NCI-H226 (cell line): ENCODE results near the gene SLFN13.
"Not testable (repeated sequence)": the region's sequence is repeated elsewhere in the genome, so short reads cannot be mapped to it uniquely, and the experiment has no call there.

Experiments
- DNase-seq: peaks from one replicate; pipeline ENCODE4 v3.0.0-alpha.2; 2015

SLFN13 gene, protein sequence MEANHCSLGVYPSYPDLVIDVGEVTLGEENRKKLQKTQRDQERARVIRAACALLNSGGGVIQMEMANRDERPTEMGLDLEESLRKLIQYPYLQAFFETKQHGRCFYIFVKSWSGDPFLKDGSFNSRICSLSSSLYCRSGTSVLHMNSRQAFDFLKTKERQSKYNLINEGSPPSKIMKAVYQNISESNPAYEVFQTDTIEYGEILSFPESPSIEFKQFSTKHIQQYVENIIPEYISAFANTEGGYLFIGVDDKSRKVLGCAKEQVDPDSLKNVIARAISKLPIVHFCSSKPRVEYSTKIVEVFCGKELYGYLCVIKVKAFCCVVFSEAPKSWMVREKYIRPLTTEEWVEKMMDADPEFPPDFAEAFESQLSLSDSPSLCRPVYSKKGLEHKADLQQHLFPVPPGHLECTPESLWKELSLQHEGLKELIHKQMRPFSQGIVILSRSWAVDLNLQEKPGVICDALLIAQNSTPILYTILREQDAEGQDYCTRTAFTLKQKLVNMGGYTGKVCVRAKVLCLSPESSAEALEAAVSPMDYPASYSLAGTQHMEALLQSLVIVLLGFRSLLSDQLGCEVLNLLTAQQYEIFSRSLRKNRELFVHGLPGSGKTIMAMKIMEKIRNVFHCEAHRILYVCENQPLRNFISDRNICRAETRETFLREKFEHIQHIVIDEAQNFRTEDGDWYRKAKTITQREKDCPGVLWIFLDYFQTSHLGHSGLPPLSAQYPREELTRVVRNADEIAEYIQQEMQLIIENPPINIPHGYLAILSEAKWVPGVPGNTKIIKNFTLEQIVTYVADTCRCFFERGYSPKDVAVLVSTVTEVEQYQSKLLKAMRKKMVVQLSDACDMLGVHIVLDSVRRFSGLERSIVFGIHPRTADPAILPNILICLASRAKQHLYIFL

DNA sequence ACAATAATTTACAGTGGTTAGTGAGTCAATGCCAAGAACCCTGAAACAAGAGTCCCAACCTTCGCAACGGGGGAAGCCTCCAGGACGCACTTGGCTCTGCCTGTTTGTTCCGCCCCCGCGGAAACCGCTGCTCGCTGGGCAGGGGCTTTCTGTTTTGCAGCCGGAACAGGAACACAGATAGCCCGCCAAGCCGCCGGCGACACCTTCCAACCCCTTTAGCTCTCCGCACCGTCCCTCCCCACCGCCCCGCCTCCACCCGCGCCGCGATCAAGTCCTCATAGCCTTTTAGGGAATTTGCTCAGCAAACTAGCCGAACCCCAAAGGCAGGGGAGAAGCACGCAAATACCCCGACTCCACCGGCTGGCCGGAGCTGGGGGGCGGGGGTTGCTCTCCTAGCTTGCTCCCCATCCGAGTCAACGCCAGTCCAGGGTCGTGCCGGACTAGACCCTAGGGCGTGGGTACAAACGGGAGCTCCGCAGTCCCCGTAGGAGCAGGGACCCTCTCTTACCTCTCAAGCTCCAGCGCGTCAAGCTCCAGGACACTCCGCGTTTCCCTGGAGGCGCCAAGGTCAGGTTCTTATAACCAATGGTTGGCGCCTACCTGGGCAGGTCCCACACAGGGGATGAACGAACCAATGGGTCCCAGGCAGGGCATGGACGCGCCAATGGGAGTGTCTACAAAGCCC lies at the start of gene SLFN13:
TSS of gene SLFN13 (minus strand) at position 553 of the 685 bp plus-strand sequence. CDS start 3,086 bp downstream, outside the sequence.
- peak; percentile 47 for DNase-seq

DNA sequence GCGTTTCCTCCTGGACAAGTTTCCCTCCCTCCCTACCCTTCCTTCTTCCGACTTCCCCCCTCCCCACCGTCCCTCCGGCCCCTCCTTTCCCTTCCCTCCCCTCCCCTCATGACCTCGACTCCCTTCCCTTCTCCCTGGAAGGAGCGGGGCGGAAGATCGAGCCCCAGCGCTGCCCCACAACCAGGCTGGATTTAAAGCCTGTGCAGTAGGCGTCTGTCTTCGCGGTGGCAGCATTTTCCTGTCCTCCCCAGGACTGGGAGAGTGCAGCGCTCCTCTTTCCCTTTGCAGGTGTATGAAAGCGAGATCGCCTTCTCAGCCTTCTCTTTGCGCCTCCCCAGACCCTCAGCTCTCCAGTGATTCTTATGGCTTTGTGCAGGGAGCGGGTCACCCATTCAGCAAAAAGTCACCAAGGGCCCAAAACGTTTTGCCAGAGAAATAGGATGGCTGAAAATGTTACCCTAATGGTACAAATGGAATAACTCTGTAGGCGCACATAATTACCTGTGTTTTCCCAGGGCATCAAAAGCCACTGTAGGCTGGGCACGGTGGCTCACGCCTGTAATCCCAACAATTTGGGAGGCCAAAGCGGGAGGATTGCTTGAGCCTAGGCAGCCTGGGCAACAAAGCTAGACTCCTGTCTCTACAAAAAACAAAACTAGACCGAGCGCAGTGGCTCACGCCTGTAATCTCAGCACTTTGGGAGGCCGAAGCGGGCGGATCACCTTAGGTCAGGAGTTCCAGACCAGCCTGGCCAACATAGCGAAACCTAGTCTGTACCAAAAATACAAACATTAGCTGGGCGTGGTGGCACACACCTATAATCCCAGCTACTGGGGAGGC lies 48.1 kb upstream of the SLFN13 start:
- no peak for DNase-seq

DNA sequence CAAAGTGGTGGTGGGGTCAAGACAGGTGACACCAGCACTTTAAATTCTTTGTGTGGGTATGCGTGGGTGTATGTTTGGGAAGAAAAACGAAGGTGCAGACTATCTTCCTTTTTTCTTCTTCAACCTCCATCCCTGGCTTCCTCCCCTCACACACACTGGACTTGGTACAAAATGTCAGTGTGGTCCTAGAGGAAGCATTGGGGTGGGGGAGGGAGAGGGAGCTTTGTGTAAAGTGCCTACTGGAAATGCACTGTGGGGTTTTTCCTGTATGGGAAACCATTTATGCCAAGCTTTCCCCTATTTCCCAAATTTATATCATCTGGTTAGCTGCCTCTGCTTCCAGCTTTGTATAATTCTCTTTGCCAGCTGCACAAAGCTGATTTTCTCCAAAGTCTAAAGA lies 44.5 kb upstream of the SLFN13 start:
- DNase-seq, result no peak

DNA sequence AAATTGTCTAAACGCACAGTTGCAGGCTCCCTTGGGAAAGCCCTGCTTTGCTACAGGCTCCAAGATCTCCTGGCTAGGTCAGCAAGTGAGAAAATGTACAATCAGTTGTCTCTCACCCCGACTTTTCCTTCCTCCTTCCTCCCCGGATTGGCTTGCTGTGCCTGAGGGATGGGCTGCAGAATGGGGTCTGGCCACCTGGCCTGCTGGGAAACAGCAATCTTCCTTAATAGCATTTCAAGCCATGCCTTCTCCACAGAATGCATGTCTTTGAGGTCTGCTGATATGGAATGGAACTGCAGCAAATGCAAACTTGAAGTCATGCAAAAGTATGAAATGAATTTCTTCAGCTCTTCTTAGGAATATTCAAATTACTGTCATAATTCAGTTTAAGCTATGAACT lies 42.9 kb upstream of the SLFN13 start:
- DNase-seq, result no peak

DNA sequence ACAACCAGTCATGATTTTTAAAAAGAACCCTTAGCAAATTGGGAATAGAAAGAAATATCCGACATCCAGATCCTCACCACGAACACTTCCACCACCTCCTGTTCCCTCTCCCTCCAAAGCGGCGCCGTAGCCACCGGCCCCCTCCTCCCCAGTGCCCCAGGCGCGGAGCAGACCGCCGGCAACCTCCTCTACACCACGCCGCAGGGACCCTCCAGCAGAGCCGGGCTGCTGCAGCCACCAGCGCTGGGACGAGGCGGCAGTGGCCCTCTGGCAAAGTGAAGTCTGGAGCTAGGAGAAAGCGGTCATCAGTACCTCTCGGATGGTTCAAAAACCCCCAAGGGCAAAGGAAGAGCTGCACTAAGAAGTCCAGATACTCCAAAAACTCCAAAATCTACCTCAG lies 41.4 kb upstream of the SLFN13 start:
- no peak for DNase-seq

- no peak for DNase-seq
Observed at GRCh38 chr17:35488991-35489390, 40.4 kb upstream of the SLFN13 start.

DNA sequence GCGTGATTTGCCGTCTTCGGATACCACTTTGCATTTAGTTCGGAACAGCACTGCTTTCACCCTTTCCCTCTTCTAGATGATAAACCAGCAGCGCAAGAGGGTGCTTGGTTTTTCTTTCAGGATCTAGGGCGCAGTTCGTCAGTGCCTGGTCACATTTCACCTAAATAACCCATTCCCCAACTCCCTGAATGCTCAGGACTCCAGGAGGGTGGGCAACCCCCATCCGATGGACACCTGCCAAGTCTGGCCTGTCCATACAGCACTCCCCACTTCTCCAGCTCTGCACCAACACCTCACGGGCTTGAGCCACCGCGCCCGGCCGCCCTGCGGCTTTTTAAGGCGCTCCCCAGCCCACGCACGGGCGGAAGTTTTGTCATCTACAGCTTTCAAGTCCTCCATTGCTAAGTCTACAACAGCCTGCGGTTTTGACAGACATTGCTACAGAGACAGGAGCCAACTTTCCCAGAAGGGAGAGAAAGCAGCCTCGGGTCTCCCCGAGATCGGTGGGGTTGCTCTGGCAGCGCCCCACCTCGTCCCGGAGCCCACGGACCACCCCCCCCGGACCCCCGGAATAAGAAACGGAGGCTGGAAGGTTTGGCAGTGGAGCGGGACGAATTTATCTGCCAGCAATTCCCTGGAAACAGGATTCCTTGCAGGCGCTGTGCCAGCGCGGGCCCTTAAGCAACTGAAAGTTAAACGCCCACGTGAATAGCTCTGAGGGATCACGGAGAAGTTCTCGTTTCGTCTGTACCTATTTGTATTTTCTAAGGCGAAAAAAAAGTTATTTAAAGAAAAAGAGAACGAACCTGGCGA lies 38.6 kb upstream of the SLFN13 start:
- DNase-seq, result peak; percentile 68

GRCh38 chr17:35479271-35479670 lies 30.7 kb upstream of the SLFN13 start:
- DNase-seq, result no peak

DNA sequence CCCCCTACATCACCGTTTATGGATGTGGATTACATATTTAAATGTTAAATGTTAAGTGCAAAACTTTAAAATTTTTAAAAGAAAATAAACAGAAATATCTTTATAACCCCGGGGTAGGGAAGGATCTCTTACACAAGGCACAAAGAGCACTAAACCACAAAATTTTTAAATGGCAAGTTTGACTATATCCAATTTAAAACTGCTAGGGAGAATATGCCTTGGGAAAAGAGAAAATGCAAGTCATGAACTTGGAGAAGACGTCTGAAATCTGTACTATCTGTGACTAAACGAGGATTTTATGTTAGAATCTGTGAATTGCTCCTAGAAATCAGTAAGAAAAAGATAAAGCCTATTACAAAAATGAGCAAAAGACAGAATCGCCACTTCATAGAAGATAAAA lies 28.7 kb upstream of the SLFN13 start:
- no peak for DNase-seq

GRCh38 chr17:35476283-35476820 lies 27.8 kb upstream of the SLFN13 start:
- no peak for DNase-seq

DNA sequence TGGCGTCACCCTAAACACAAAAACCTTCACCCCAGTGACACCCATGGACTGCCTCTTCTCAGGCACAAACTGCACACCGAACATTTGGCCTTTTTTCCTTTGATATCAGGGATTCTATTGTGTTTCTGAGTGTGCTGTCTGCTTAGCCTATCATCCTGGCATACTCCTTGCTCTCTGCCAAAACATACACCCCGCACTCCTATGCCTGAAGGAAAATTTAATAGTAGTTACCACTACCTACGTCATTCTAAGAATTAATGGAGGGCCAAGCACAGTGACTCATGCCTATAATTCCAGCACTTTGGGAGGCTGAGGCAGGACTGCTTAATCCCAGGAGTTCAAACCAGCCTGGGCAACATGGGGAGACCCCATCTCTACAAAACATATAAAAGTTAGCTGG lies 19.9 kb upstream of the SLFN13 start:
- DNase-seq, result no peak

DNA sequence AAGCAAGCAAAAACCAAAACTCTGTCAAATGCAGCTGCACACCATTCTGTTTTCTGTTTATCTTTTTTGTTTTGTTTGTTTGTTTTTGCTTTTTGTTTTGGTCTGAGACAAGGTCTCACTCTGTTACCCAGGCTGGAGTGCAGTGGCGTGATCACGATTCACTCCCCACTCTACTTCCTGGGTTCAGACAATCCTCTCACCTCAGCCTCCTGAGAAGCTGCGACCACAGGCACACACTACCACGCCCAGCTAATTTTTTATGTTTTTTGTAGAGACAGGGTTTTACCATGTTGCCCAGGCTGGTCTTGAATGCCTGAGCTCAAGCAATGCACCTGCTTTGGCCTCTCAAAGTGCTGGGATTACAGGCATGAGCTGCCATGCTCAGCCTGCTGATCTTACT lies 19.3 kb upstream of the SLFN13 start:
- DNase-seq, result no peak

DNA sequence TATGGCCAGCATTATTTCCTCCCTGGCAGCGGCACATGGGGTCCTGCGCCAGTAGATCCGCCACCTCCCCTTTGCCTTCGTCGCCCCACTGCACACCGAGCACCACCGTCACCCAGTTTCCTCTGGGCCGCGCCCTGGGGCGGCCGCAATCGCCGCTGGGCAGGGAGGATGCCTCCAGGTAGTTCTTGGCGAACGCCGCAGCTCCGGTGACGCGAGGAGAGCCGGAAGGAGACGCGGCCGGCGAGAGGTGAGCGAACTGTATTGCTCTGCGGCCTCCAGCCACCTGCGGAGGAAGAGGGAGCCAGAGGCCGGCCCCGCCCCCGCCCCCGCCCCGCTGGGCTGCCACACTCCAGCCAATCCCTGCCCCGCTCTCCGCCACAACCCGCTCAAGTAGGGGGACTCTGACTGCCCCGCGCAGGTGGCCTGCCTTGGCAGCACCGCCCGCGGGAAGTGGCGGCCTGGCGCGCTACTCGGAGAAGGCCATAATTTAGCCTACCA lies 11.8 kb upstream of the SLFN13 start:
- peak; percentile 38 for DNase-seq

DNA sequence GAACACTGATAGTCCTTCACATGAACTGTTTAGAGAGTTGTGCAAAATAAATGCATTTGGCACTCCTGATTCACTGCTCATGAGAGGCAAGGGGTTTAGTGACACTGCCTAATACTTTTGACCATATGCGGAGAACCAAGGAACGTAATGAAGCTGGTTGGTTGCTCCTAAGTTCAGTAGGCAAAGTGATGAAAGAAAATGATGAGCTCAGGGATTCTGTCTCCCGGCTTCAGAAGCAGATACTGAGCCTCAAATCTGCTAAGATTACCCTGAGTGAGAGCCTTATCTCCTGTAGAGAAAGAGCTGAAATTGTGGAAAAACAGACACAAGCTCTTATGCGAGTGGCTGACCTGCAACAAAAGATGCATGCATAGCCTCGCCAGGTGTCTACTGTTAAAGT lies 5.5 kb upstream of the SLFN13 start:
- DNase-seq, result not testable (repeated sequence)

- no peak for DNase-seq
Observed at GRCh38 chr17:35453171-35453570, 4.6 kb upstream of the SLFN13 start.

- no peak for DNase-seq
Observed at GRCh38 chr17:35449371-35449931, 885 bp upstream of the SLFN13 start.

- DNase-seq, result no peak
Observed at GRCh38 chr17:35448899-35449227, 297 bp upstream of the SLFN13 start.

DNA sequence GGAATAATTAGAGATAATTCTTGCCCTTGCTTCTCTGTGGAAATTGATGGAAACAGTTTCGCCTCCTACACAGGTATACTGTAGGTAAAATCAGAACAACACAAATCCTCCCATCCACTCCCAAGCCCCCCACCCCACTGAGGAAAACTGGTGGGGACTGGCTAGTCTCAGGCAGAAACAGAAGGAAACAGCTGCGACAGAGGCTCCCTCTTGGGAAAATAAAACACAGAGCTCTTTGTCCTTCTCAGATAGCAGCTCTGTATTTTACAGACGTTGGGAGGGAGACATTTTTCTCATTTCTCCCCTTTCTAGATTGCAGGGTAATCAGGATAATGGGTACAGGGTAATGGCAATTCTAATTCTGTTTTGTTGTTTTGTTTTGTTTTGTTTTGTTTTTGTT lies 1.1 kb downstream of the SLFN13 start:
- DNase-seq, result no peak

GRCh38 chr17:35438433-35438832 lies 10.1 kb downstream of the SLFN13 start:
- DNase-seq, result no peak

GRCh38 chr17:35433075-35433894 lies 15.3 kb downstream of the SLFN13 start:
- peak; percentile 98 for DNase-seq
